HG02798 (cell line): ENCODE data around the gene SLC3A2.
"Not testable (repeated sequence)": the region's sequence is repeated elsewhere in the genome, so short reads cannot be mapped to it uniquely, and the experiment has no call there.

Source experiments
- ATAC-seq: cut with Tn5 transposase; IDR thresholded peaks from one replicate; pipeline ENCODE4 v1.9.1; 2021; ENCODE audit warnings: mild to moderate bottlenecking; ENCODE audit not compliant: unreplicated experiment, poor library complexity

The SLC3A2 gene

GRCh38 chr11:62925745-62926679 lies 45.3 kb downstream of the SLC3A2 start:
- no peak for ATAC-seq

DNA sequence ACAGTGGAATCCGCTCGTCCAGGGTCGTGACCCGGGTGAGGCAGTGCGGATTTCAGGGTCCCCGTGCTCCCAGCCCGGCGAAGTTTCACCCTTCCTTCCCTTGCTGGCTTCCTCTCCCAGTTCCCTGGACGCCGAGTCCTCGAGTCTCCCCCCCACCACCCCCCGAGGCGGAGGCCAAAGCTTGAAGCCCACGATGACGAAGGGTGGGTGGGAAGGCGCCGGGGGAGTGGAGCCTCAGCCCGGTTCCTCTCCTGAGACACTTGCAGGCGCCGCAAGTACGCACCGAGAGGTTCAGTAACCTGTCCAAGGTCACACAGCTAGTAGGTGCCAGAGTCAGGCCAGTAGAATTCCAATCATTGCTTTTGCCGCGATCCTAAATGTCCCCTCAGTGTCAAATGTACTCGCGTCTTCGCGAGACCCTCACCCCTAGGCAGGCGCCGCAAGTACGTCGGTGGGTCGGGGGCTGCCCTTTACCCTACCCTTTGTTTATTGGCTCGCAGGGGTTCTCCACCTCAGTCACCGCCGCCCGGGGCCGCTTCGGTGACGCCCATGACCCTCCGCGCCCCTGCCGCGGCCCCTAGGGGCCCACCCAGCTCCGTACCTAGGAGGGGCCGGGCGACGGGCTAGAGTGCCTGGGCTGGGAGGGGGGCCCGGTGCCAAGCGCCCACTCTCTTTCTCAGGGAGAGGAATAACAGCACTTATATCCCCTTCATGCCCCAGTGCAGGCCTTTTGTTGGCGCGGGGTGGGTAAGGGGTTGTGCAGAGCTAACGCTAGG lies 46.2 kb downstream of the SLC3A2 start:
- no peak for ATAC-seq

- no peak for ATAC-seq
Measured at GRCh38 chr11:62928011-62928410, 47.3 kb downstream of the SLC3A2 start.

DNA sequence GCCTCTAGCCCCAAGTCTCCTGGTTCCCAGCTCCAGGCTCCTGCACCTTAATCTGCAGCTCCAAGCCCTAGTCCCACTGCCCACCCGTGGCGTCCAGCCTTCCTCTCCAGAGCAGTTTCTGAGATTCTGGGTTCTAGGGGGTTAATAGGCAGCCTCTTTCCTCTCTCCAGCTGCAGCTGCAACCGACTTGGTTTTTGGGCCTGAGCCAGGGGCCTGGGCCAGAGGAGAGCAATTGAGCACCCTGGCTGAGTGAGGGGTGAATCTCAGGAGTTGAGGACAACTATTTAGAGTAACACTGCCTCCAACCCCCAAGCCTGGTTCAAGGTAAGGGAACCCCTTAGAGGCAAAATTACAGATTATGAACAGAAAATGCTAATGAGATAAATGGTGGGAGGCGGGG lies 49.5 kb downstream of the SLC3A2 start:
- no peak for ATAC-seq

DNA sequence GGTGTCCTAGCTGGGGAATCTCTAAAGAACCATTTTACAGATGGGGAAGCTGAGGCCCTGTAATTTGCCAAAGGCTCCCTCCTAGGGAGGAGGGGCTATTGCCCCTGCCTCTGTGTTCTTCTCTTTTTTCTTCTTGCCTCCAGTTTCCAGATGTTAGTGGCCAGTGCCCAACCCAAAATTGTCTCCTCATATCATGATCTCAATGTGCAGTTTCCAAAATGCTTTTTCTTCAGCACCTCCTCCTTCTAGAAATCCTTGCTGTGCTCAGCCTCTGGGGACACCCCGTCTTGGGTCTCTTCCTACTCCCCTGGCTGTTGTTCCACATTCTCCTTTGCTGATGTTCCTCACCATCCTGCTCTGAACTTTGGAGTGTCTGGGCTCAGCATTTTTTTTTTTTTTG lies 50.0 kb downstream of the SLC3A2 start:
- no peak for ATAC-seq

DNA sequence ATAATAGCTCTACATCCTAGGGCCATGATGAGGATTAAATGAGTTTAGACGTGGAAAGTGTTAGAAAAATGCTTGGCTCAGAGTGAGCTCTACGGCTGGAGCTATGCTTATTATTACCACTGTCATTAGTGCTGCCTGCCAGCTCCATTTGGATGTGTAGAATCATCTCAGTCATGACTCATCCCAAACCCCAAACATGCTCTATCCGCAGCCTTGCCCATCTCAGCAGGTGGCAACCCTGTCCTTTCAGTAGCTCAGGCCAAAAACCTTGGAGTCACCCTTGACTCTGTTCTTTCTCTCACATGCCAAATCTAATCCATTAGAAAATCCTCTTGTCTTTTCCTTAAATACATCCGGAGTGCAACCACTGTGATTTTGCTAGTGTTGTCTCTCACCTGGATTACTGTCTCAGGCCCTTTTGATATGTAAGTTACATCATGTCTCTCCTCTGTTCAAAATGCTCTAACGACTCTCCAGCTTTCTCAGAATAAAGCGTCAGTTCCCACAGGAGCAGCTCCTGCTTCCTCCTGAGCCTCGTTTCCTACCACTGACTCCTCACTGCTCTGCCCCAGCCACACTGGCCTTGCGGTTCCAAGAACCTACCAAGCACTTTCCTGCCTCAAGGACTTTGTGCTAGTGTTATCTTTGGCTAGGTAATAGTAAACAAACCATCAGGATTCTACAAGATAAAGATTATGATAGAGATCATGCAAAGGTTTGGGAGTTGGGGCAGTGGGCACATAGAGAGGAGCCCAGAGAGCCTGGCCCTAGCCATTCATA lies 51.0 kb downstream of the SLC3A2 start:
- no peak for ATAC-seq

DNA sequence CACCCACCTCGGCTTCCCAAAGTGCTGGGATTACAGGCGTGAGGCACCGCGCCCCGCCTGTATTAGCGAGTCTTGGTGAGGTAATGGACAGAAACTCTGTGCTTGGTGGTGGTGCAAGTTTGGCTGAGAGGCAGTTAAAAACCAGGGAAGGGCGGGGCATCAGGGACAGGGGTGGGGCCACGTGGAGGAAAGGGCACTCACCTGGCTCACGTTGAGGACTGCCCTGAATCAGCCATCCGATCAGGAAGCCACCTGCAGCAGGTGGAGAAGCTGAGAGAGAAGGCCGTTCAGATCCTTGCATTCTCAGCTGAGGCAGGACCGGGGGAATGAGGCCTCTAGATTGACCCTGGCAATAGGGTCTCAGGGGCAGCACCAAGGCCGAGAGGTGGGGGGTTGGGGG lies 52.6 kb downstream of the SLC3A2 start:
- no peak for ATAC-seq

GRCh38 chr11:62933750-62934495 lies 53.2 kb downstream of the SLC3A2 start:
- ATAC-seq, result no peak

DNA sequence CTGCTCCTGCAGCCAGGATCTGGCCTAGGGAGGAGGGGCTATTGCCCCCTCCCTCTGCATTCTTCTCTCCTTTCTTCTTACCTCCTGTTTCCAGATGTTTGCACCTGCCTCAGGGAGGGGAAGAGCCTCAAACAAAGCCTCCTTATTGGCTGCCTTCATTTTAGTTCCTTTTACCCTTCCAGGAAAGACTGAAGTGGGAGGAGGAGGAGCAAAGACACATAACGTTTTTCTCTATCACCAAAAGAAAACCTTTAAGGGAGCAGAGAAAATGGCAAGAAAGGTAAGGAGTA lies 53.7 kb downstream of the SLC3A2 start:
- ATAC-seq, result no peak

DNA sequence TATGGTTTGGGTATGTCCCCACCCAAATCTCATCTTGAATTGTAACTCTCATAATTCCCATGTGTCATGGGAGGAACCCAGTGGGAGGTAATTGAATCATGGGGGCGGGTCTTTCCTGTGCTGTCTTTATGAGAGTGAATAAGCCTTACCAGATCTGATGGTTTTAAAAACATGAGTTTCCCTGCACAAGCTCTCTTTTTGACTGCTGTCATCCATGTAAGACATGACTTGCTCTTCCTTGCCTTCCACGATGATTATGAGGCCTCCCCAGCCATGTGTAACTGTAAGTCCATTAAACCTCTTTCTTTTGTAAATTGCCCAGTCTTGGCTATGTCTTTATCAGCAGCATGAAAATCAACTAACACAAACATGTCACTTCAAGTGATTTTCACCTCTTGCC lies 56.8 kb downstream of the SLC3A2 start:
- not testable (repeated sequence) for ATAC-seq
